ENCODE data around the gene PCDHGB2.
A peak's percentile ranks its signal among the peaks of the same experiment; 100 is the strongest.

GRCh38 chr5:141320225-141321169 is 39.3 kb upstream of the PCDHGB2 start, which contains the start of gene TAF7:
- 0 out of 2 replicates have a peak, but pooled peaks have one; percentile 2 for TF ChIP-seq CEBPB (IDR thresholded peaks at IDR 0.05)
- no peak for TF ChIP-seq EP300 (IDR thresholded peaks at IDR 0.05; ENCODE audit: borderline replicate concordance)
- peak; percentile 91 for TF ChIP-seq TAF1 (IDR thresholded peaks at IDR 0.05; ENCODE audit: low read depth)
- peak; percentile 89 for TF ChIP-seq YY1 (IDR thresholded peaks at IDR 0.05; ENCODE audit: low read depth)
- no peak for TF ChIP-seq USF1 (IDR thresholded peaks at IDR 0.05)
- peak; percentile 72 for TF ChIP-seq MAX (IDR thresholded peaks at IDR 0.05)
- peak; percentile 45 for TF ChIP-seq RAD21 (IDR thresholded peaks at IDR 0.05; ENCODE audit: low read depth)

Data from Ishikawa (cell line).